ENCODE results near the gene CYP11A1. TPM values are rescaled to one million over a fixed set of nuclear protein-coding genes. Genes with fewer than 3 reads are reported as not detected.

The CYP11A1 gene
- total RNA-seq, 1 donor from 2014 or later = not detected

GRCh38 chr15:74327756-74328155, 39.7 kb downstream of the CYP11A1 start:
- DNase-seq (ENCODE audit: low read depth in 2 of 2) = no peak

- no peak for DNase-seq (ENCODE audit: low read depth in 2 of 2)
These were observed 40.7 kb downstream of the CYP11A1 start for GRCh38 chr15:74326746-74327145.

- no peak for DNase-seq (ENCODE audit: low read depth in 2 of 2)
These were observed 42.7 kb downstream of the CYP11A1 start for GRCh38 chr15:74324714-74325113.

- peak; percentile 38 to 63 for DNase-seq (ENCODE audit: low read depth in 2 of 2)
These were observed 44.8 kb downstream of the CYP11A1 start for GRCh38 chr15:74322558-74323180.

- DNase-seq (ENCODE audit: low read depth in 2 of 2) = peak in 1 of 2 donors; percentile 42
These were observed 46.8 kb downstream of the CYP11A1 start for GRCh38 chr15:74320352-74321247.

GRCh38 chr15:74319596-74320351, 47.7 kb downstream of the CYP11A1 start:
- DNase-seq (ENCODE audit: low read depth in 2 of 2) = no peak

GRCh38 chr15:74319138-74319460, 48.3 kb downstream of the CYP11A1 start:
- no peak for DNase-seq (ENCODE audit: low read depth in 2 of 2)

- no peak for DNase-seq (ENCODE audit: low read depth in 2 of 2)
These were observed 48.9 kb downstream of the CYP11A1 start for GRCh38 chr15:74318376-74319137.

- DNase-seq (ENCODE audit: low read depth in 2 of 2) = peak in 1 of 2 donors; percentile 38
These were observed 49.5 kb downstream of the CYP11A1 start for GRCh38 chr15:74317820-74318375.

GRCh38 chr15:74316141-74316540, 51.3 kb downstream of the CYP11A1 start:
- no peak for DNase-seq (ENCODE audit: low read depth in 2 of 2)

GRCh38 chr15:74315626-74316025, 51.8 kb downstream of the CYP11A1 start:
- DNase-seq (ENCODE audit: low read depth in 2 of 2) = peak in 1 of 2 donors; percentile 10

- no peak for DNase-seq (ENCODE audit: low read depth in 2 of 2)
These were observed 52.5 kb downstream of the CYP11A1 start for GRCh38 chr15:74314795-74315438.

GRCh38 chr15:74313889-74314288, 53.6 kb downstream of the CYP11A1 start:
- no peak for DNase-seq (ENCODE audit: low read depth in 2 of 2)

GRCh38 chr15:74312445-74313007, 54.9 kb downstream of the CYP11A1 start:
- no peak for DNase-seq (ENCODE audit: low read depth in 2 of 2)

- DNase-seq (ENCODE audit: low read depth in 2 of 2) = peak in 1 of 2 donors; percentile 38
These were observed 55.6 kb downstream of the CYP11A1 start for GRCh38 chr15:74311734-74312444.

- peak; percentile 59 to 65 for DNase-seq (ENCODE audit: low read depth in 2 of 2)
These were observed 59.3 kb downstream of the CYP11A1 start for GRCh38 chr15:74307827-74308811.

- DNase-seq (ENCODE audit: low read depth in 2 of 2) = no peak
These were observed 60.6 kb downstream of the CYP11A1 start for GRCh38 chr15:74306781-74307217.

- no peak for DNase-seq (ENCODE audit: low read depth in 2 of 2)
These were observed 61.8 kb downstream of the CYP11A1 start for GRCh38 chr15:74305687-74306086.
